GM12891 (cell line): ENCODE results near the gene ARHGAP26.
A peak's percentile ranks its signal among the peaks of the same experiment; 100 is the strongest.

Experiments
- DNase-seq: peaks from one replicate; pipeline ENCODE4 v3.0.0; 2011; ENCODE audit warnings: low spot score; ENCODE audit not compliant: insufficient read length
- FAIRE-seq: peaks from 2 replicates; lab custom pipeline; 2011; peaks lifted over from hg19 to GRCh38; lab: Jason Lieb, UNC
- PAX5 ChIP-seq: IDR thresholded peaks from 2 replicates; pipeline ENCODE4 v1.6.1; 2011; ENCODE audit warnings: low read length, moderate library complexity, mild to moderate bottlenecking; ENCODE audit not compliant: insufficient read depth, severe bottlenecking
- POLR2A ChIP-seq: IDR thresholded peaks from 2 replicates; pipeline ENCODE4 v1.6.1; 2011; ENCODE audit warnings: low read depth, low read length, control low read depth
- POLR2AphosphoS5 ChIP-seq: IDR thresholded peaks from 2 replicates; pipeline ENCODE4 v1.6.1; 2011; ENCODE audit warnings: low read depth, low read length, control low read depth
- POU2F2 ChIP-seq: IDR thresholded peaks from 2 replicates; pipeline ENCODE4 v1.6.1; 2011; ENCODE audit warnings: low read depth, mild to moderate bottlenecking, control low read depth, low read length, moderate library complexity
- SPI1 ChIP-seq: IDR thresholded peaks from 2 replicates; pipeline ENCODE4 v1.6.1; 2011; ENCODE audit warnings: low read depth, low read length, control low read depth
- TAF1 ChIP-seq: IDR thresholded peaks from 2 replicates; pipeline ENCODE4 v1.6.1; 2011; ENCODE audit warnings: low read depth, low read length, control low read depth

ARHGAP26 gene

GRCh38 chr5:142835540-142835939 lies 65.4 kb downstream of the ARHGAP26 start:
- DNase-seq (no peak), FAIRE-seq (no peak)
- TF ChIP-seq TAF1, result no peak
- no peak for TF ChIP-seq POLR2A
- no peak for TF ChIP-seq POLR2AphosphoS5
- no peak for TF ChIP-seq POU2F2
- TF ChIP-seq SPI1, result no peak
- TF ChIP-seq PAX5, result no peak

- DNase-seq, result no peak
- FAIRE-seq, result no peak
- no peak for TF ChIP-seq PAX5
- no peak for TF ChIP-seq TAF1
- no peak for TF ChIP-seq POLR2A
- TF ChIP-seq POLR2AphosphoS5, result no peak
- no peak for TF ChIP-seq SPI1
- TF ChIP-seq POU2F2, result no peak
Observed at GRCh38 chr5:142836048-142836447, 65.9 kb downstream of the ARHGAP26 start.

- no peak for TF ChIP-seq SPI1
- DNase-seq (no peak), FAIRE-seq (peak; percentile 47)
Observed at GRCh38 chr5:142837081-142837725, 67.0 kb downstream of the ARHGAP26 start.

GRCh38 chr5:142838845-142839244 lies 68.7 kb downstream of the ARHGAP26 start:
- FAIRE-seq (no peak), DNase-seq (no peak)
- TF ChIP-seq POU2F2, result no peak
- TF ChIP-seq POLR2AphosphoS5, result no peak
- no peak for TF ChIP-seq PAX5
- TF ChIP-seq POLR2A, result no peak
- TF ChIP-seq TAF1, result no peak
- no peak for TF ChIP-seq SPI1

- TF ChIP-seq POLR2A, result no peak
- no peak for TF ChIP-seq SPI1
- TF ChIP-seq PAX5, result no peak
- no peak for TF ChIP-seq POU2F2
- TF ChIP-seq TAF1, result no peak
- no peak for TF ChIP-seq POLR2AphosphoS5
- FAIRE-seq, result no peak
- no peak for DNase-seq
Observed at GRCh38 chr5:142839711-142840346, 69.7 kb downstream of the ARHGAP26 start.

GRCh38 chr5:142840575-142840974 lies 70.4 kb downstream of the ARHGAP26 start:
- DNase-seq, result no peak
- TF ChIP-seq POU2F2 (no peak), SPI1 (no peak)
- no peak for FAIRE-seq

GRCh38 chr5:142841511-142842265 lies 71.5 kb downstream of the ARHGAP26 start:
- TF ChIP-seq POLR2AphosphoS5 (no peak), SPI1 (no peak), POU2F2 (no peak), TAF1 (no peak), PAX5 (no peak), POLR2A (no peak)
- FAIRE-seq, result no peak
- no peak for DNase-seq

- DNase-seq, result no peak
- FAIRE-seq, result no peak
- no peak for TF ChIP-seq POLR2A
- no peak for TF ChIP-seq POU2F2
- TF ChIP-seq SPI1, result no peak
- TF ChIP-seq POLR2AphosphoS5, result no peak
- no peak for TF ChIP-seq TAF1
- no peak for TF ChIP-seq PAX5
Observed at GRCh38 chr5:142842994-142843905, 73.1 kb downstream of the ARHGAP26 start.

- FAIRE-seq (no peak), DNase-seq (no peak)
- TF ChIP-seq SPI1, result no peak
- TF ChIP-seq PAX5, result no peak
- no peak for TF ChIP-seq TAF1
- TF ChIP-seq POU2F2, result no peak
- no peak for TF ChIP-seq POLR2A
- no peak for TF ChIP-seq POLR2AphosphoS5
Observed at GRCh38 chr5:142844866-142845265, 74.7 kb downstream of the ARHGAP26 start.
